HEK293 (cell line): ENCODE measurements around the gene KCNB1.

ENCODE experiments used
- CTCF ChIA-PET: fragments of 350-600 bp; formaldehyde crosslinking; extraction: SDS; loops from one replicate; lab custom pipeline; 2021; ENCODE audit warnings: antibody characterized with exemption; lab: Yijun Ruan, JAX
- POLR2A ChIA-PET: fragments of 300-600 bp; formaldehyde crosslinking; extraction: SDS; loops from one replicate; lab custom pipeline; 2020; ENCODE audit warnings: antibody characterized with exemption, inconsistent platforms; lab: Yijun Ruan, JAX
- H3K27ac ChIP-seq: fragments of 200-500 bp; sonication (Bioruptor generic); 2 replicates; pipeline ENCODE4 v1.5.1; 2014; ENCODE audit warnings: low read depth, low read length, control low read depth, inconsistent platforms; ENCODE audit errors: extremely low read depth
- H3K36me3 ChIP-seq, 2 experiments: fragments of 200-500 bp in 1 of 2; sonication (Bioruptor generic) in 1 of 2; 1 replicate in 1 of 2; 2 replicates in 1 of 2; pipeline ENCODE4 v1.5.1; 2014 to 2017; ENCODE audit warnings: inconsistent platforms in 2 of 2, low read length in 2 of 2; ENCODE audit not compliant: control insufficient read depth in 2 of 2, insufficient read depth in 1 of 2
- H3K4me1 ChIP-seq: fragments of 200-500 bp; sonication (Bioruptor generic); 2 replicates; pipeline ENCODE4 v1.5.1; 2014; ENCODE audit warnings: mild to moderate bottlenecking, low read length, inconsistent platforms; ENCODE audit not compliant: control insufficient read depth, insufficient read depth
- H3K4me3 ChIP-seq: 2 replicates; pipeline ENCODE4 v1.5.1; 2011; ENCODE audit warnings: low read depth, mild to moderate bottlenecking, control low read depth, low read length, moderate library complexity
- H3K9me3 ChIP-seq: fragments of 200-500 bp; sonication (Bioruptor generic); 2 replicates; pipeline ENCODE4 v1.5.1; 2014; ENCODE audit warnings: low read depth, low read length, inconsistent platforms; ENCODE audit not compliant: control insufficient read depth, insufficient read depth
- HOXC10 ChIP-seq: sonication (generic); formaldehyde crosslinking; IDR thresholded peaks from 2 replicates; pipeline ENCODE4 v1.8.1; 2023; ENCODE audit warnings: mild to moderate bottlenecking, missing genetic modification reagents
- KLF9 ChIP-seq: fragments of 450-650 bp; formaldehyde crosslinking; IDR thresholded peaks from 2 replicates; pipeline ENCODE4 v1.5.1; 2016; ENCODE audit warnings: missing biosample characterization, missing genetic modification characterization, low read depth
- YY1 ChIP-seq: fragments of 450-650 bp; formaldehyde crosslinking; IDR thresholded peaks from 2 replicates; pipeline ENCODE4 v1.5.1; 2018; ENCODE audit warnings: missing biosample characterization, missing genetic modification characterization
- ZBTB49 ChIP-seq: fragments of 450-650 bp; formaldehyde crosslinking; IDR thresholded peaks from 2 replicates; pipeline ENCODE4 v1.5.1; 2016; ENCODE audit warnings: missing biosample characterization, missing genetic modification characterization, low read depth
- ZFP3 ChIP-seq: fragments of 450-650 bp; formaldehyde crosslinking; IDR thresholded peaks from 2 replicates; pipeline ENCODE4 v1.5.1; 2016; ENCODE audit warnings: low read depth, missing biosample characterization, missing genetic modification characterization
- ZNF133 ChIP-seq: fragments of 450-650 bp; formaldehyde crosslinking; IDR thresholded peaks from 2 replicates; pipeline ENCODE4 v1.5.1; 2016; ENCODE audit warnings: missing biosample characterization, missing genetic modification characterization
- ZNF223 ChIP-seq: fragments of 450-650 bp; formaldehyde crosslinking; IDR thresholded peaks from 2 replicates; pipeline ENCODE4 v1.5.1; 2016; ENCODE audit warnings: missing biosample characterization, missing genetic modification characterization
- ZNF248 ChIP-seq: fragments of 450-650 bp; formaldehyde crosslinking; IDR thresholded peaks from 2 replicates; pipeline ENCODE4 v1.5.1; 2017; ENCODE audit warnings: missing biosample characterization, missing genetic modification characterization
- ZNF324 ChIP-seq: fragments of 450-650 bp; formaldehyde crosslinking; IDR thresholded peaks from 2 replicates; pipeline ENCODE4 v1.5.1; 2016; ENCODE audit warnings: missing biosample characterization, missing genetic modification characterization
- ZNF354C ChIP-seq: fragments of 450-650 bp; formaldehyde crosslinking; IDR thresholded peaks from 2 replicates; pipeline ENCODE4 v1.5.1; 2016; ENCODE audit warnings: missing biosample characterization, missing genetic modification characterization, low read depth, borderline replicate concordance
- ZNF391 ChIP-seq: fragments of 450-650 bp; formaldehyde crosslinking; IDR thresholded peaks from 2 replicates; pipeline ENCODE4 v1.5.1; 2016; ENCODE audit warnings: low read depth, missing biosample characterization, missing genetic modification characterization, borderline replicate concordance
- ZNF394 ChIP-seq: fragments of 450-650 bp; formaldehyde crosslinking; IDR thresholded peaks from 2 replicates; pipeline ENCODE4 v1.5.1; 2016; ENCODE audit warnings: missing biosample characterization, missing genetic modification characterization, mild to moderate bottlenecking, moderate library complexity, borderline replicate concordance
- ZNF473 ChIP-seq: fragments of 450-650 bp; formaldehyde crosslinking; IDR thresholded peaks from 2 replicates; pipeline ENCODE4 v1.5.1; 2017; ENCODE audit warnings: missing biosample characterization, missing genetic modification characterization
- ZNF585B ChIP-seq: fragments of 450-650 bp; formaldehyde crosslinking; IDR thresholded peaks from 2 replicates; pipeline ENCODE4 v1.5.1; 2016; ENCODE audit warnings: missing biosample characterization, missing genetic modification characterization
- ZNF624 ChIP-seq: fragments of 450-650 bp; formaldehyde crosslinking; IDR thresholded peaks from 2 replicates; pipeline ENCODE4 v1.5.1; 2017; ENCODE audit warnings: missing biosample characterization, missing genetic modification characterization
- ZNF629 ChIP-seq: fragments of 450-650 bp; formaldehyde crosslinking; IDR thresholded peaks from 2 replicates; pipeline ENCODE4 v1.5.1; 2017; ENCODE audit warnings: missing biosample characterization, missing genetic modification characterization
- ZNF777 ChIP-seq: fragments of 450-650 bp; formaldehyde crosslinking; IDR thresholded peaks from 2 replicates; pipeline ENCODE4 v1.5.1; 2017; ENCODE audit warnings: missing biosample characterization, missing genetic modification characterization, borderline replicate concordance
- ZNF830 ChIP-seq: fragments of 450-650 bp; IDR thresholded peaks from 2 replicates; pipeline ENCODE4 v1.5.0; 2018; ENCODE audit warnings: missing biosample characterization, missing genetic modification characterization, low read depth, mild to moderate bottlenecking, moderate library complexity
- TF ChIP-seq, protein P1 (sequence below): fragments of 450-650 bp; formaldehyde crosslinking; conservative IDR thresholded peaks from 2 replicates; pipeline ENCODE4 v1.5.1; 2016; ENCODE audit warnings: low read depth, missing biosample characterization, missing genetic modification characterization
- TF ChIP-seq, protein P2 (sequence below): sonication (generic); formaldehyde crosslinking; IDR thresholded peaks from 2 replicates; pipeline ENCODE4 v1.8.1; 2022; ENCODE audit warnings: mild to moderate bottlenecking, moderate library complexity, missing genetic modification reagents
- TF ChIP-seq, protein P3 (sequence below): fragments of 450-650 bp; formaldehyde crosslinking; IDR thresholded peaks from 2 replicates; pipeline ENCODE4 v1.5.1; 2016; ENCODE audit warnings: missing biosample characterization, missing genetic modification characterization

Gene KCNB1

GRCh38 chr20:49375170-49375569 lies 107.3 kb downstream of the KCNB1 start:
- CTCF ChIA-PET = interaction anchor here (0.5 to 3.6 kb wide), 7 partner anchors 8 to 235 kb away, joined by 3 to 19 read pairs (median 4); no protein-coding TSS in a partner anchor

GRCh38 chr20:49372095-49372734 lies 110.3 kb downstream of the KCNB1 start:
- CTCF ChIA-PET = interaction anchor here (0.9 to 1.1 kb wide), 2 partner anchors 12 to 112 kb away, joined by 3 read pairs; no protein-coding TSS in a partner anchor
- H3K9me3 ChIP-seq = no peaks in the 10 kb centered on the region
- TF ChIP-seq ZNF133 (tag by site-specific recombination) = peak; percentile 71; the same call in 1 of the 2 replicates
- TF ChIP-seq ZNF394 (tag by site-specific recombination) = no peak
- TF ChIP-seq HOXC10 (CRISPR knock-in tag) = no peak
- TF ChIP-seq, all 188 proteins: peak for 1
- no peaks in the 10 kb centered on the region for H3K4me1 ChIP-seq
- H3K4me3 ChIP-seq = no peak overlapping the region
- POLR2A ChIA-PET = no interaction called here
- H3K36me3 ChIP-seq = no peaks in the 10 kb centered on the region
- no peak overlapping the region for H3K27ac ChIP-seq

More at GRCh38 chr20:49375170-49375569, 107.3 kb downstream of the KCNB1 start:
- Histone ChIP-seq H3K4me1 (no peaks in the 10 kb centered on the region), H3K36me3 (no peaks in the 10 kb centered on the region), H3K9me3 (no peaks in the 10 kb centered on the region), H3K27ac (no peak overlapping the region), H3K4me3 (no peak overlapping the region)
- POLR2A ChIA-PET = no interaction called here
- no peak for TF ChIP-seq ZNF777 (tag by site-specific recombination)

DNA sequence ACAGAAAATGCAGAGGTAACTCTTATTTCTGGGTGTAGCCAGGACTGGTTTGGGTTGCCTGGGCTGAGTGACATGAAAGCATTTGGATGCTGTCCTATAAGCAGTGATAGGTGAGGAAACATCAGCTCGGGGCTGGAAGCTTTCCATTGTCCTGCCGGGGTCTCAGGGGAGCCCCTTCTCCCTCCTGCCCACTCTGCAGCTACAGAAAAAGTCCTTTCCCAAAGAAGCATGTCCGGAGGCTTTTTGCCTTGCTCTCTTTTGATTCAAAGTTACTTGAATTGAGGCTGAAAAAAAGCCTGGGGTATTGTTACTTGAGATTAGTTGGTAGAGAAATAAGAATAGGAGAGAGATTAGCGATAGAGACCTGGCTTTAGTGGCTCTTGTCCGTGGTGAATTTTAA lies 113.9 kb downstream of the KCNB1 start:
- ChIA-PET POLR2A (no interaction called here), CTCF (interaction anchor here (0.5 to 1.3 kb wide), 5 partner anchors 12 to 1244 kb away, joined by 3 to 5 read pairs (median 4); no protein-coding TSS in a partner anchor)
- Histone ChIP-seq H3K27ac (no peak overlapping the region), H3K36me3 (no peaks in the 10 kb centered on the region), H3K4me3 (no peak overlapping the region), H3K9me3 (no peaks in the 10 kb centered on the region), H3K4me1 (no peaks in the 10 kb centered on the region)
- TF ChIP-seq YY1 (tag by site-specific recombination) (no peak), ZNF585B (tag by site-specific recombination) (no peak), ZNF629 (tag by site-specific recombination) (no peak), ZNF391 (tag by site-specific recombination) (no peak), ZFP3 (tag by site-specific recombination) (no peak), ZBTB49 (no peak), ZNF354C (tag by site-specific recombination) (no peak), ZNF473 (tag by site-specific recombination) (no peak), ZNF248 (tag by site-specific recombination) (no peak), KLF9 (tag by site-specific recombination) (no peak), ZNF324 (tag by site-specific recombination) (no peak), ZNF830 (tag by site-specific recombination) (no peak), ZNF624 (tag by site-specific recombination) (no peak), ZNF223 (no peak)
- TF ChIP-seq, protein P1, sequence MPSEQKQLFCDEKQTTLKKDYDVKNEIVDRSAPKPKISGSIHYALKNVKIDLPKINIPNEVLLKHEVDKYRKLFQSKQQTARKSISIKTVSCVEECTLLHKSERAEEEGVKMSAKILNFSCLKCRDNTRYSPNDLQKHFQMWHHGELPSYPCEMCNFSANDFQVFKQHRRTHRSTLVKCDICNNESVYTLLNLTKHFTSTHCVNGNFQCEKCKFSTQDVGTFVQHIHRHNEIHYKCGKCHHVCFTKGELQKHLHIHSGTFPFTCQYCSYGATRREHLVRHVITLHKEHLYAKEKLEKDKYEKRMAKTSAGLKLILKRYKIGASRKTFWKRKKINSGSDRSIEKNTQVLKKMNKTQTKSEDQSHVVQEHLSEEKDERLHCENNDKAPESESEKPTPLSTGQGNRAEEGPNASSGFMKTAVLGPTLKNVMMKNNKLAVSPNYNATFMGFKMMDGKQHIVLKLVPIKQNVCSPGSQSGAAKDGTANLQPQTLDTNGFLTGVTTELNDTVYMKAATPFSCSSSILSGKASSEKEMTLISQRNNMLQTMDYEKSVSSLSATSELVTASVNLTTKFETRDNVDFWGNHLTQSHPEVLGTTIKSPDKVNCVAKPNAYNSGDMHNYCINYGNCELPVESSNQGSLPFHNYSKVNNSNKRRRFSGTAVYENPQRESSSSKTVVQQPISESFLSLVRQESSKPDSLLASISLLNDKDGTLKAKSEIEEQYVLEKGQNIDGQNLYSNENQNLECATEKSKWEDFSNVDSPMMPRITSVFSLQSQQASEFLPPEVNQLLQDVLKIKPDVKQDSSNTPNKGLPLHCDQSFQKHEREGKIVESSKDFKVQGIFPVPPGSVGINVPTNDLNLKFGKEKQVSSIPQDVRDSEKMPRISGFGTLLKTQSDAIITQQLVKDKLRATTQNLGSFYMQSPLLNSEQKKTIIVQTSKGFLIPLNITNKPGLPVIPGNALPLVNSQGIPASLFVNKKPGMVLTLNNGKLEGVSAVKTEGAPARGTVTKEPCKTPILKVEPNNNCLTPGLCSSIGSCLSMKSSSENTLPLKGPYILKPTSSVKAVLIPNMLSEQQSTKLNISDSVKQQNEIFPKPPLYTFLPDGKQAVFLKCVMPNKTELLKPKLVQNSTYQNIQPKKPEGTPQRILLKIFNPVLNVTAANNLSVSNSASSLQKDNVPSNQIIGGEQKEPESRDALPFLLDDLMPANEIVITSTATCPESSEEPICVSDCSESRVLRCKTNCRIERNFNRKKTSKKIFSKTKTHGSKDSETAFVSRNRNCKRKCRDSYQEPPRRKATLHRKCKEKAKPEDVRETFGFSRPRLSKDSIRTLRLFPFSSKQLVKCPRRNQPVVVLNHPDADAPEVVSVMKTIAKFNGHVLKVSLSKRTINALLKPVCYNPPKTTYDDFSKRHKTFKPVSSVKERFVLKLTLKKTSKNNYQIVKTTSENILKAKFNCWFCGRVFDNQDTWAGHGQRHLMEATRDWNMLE (tag by site-specific recombination) = no peak
- TF ChIP-seq, protein P2, sequence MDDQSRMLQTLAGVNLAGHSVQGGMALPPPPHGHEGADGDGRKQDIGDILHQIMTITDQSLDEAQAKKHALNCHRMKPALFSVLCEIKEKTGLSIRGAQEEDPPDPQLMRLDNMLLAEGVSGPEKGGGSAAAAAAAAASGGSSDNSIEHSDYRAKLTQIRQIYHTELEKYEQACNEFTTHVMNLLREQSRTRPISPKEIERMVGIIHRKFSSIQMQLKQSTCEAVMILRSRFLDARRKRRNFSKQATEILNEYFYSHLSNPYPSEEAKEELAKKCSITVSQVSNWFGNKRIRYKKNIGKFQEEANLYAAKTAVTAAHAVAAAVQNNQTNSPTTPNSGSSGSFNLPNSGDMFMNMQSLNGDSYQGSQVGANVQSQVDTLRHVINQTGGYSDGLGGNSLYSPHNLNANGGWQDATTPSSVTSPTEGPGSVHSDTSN (CRISPR knock-in tag) = no peak
- TF ChIP-seq, protein P3, sequence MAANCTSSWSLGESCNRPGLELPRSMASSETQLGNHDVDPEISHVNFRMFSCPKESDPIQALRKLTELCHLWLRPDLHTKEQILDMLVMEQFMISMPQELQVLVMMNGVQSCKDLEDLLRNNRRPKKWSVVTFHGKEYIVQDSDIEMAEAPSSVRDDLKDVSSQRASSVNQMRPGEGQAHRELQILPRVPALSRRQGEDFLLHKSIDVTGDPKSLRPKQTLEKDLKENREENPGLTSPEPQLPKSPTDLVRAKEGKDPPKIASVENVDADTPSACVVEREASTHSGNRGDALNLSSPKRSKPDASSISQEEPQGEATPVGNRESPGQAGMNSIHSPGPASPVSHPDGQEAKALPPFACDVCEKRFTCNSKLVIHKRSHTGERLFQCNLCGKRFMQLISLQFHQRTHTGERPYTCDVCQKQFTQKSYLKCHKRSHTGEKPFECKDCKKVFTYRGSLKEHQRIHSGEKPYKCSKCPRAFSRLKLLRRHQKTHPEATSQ (tag by site-specific recombination) = no peak
